Measurements from ENCODE around the gene MDP1. TPM values are rescaled to one million over a fixed set of nuclear protein-coding genes. Genes with fewer than 3 reads are reported as not detected.

Gene MDP1
- polyA plus RNA-seq, 1 donor (not counting 4 experiments of a cell fraction or from before 2014, with no cell fraction given) = 7.3 TPM

DNA sequence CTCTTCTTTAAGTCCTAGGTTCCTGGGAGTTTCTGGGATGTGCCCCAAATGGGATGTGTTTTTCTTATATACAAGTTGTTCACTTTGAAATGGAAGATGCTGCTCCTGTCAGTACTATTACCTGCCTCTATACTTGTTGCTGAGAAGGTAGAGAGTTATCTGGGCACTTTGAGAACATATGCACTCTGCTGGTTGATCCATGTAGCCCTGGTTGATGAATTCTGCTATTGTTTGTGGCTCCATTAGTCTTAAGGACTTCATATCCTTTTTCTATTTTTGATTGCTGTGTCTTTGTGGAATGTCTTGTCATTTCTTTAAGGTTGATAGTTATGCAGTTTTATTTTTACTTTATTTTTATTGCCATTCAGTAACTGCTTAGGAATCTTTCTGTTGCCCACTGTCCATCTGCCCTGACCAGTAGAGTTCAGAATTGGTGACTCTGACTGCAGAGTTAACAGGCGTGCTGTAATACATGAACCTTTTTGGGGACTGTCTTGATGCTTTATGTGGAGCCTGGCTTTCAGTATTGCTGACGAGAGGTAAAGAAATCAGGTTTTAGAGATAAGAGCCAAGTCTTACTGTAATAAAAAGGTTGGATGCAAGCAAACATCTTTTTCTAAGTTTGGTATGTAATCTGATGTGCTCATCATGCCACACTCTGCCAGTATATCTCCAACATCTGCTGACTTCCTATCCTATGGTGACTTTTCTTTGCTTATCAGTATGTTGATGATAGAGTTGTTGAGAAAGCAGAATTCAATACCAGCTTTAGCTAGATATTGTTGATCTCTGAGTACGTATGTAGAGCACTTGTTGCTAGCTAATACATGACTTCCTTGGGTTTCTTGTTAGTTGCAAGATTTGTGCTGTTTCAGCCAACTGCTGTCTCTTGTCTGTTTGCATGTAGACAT is 18.5 kb upstream of the MDP1 start:
- H3K9me1 ChIP-seq (ENCODE audit: control insufficient read depth, extremely low read depth, insufficient read depth, low read length) = no peaks in the 10 kb centered on the region
- H3K4me1 ChIP-seq (ENCODE audit: control insufficient read depth, extremely low read depth, insufficient read depth, low read length) = peaks cover 45% of the 10 kb centered on the region
- no peak overlapping the region for H3K27ac ChIP-seq (ENCODE audit: control insufficient read depth, insufficient read depth, low read length)
- FAIRE-seq (no peak), DNase-seq (ENCODE audit: low read depth, low spot score) (no peak)
- peaks cover 48% of the 10 kb centered on the region for H3K79me2 ChIP-seq (ENCODE audit: control insufficient read depth, insufficient read depth, low read length)
- H3K36me3 ChIP-seq (ENCODE audit: control insufficient read depth in 2 of 2, extremely low read depth in 1 of 2, insufficient read depth in 2 of 2, low read length in 2 of 2) = peaks cover 15 to 43% of the 10 kb centered on the region in 2 experiments
- H2AFZ ChIP-seq (ENCODE audit: control insufficient read depth, low read length) = no peak overlapping the region
- no peak overlapping the region for H3K4me3 ChIP-seq (ENCODE audit: control insufficient read depth in 2 of 3, extremely low read depth in 1 of 3, insufficient read depth in 2 of 3, low read depth in 1 of 3, low read length in 3 of 3)
- TF ChIP-seq, protein P1, sequence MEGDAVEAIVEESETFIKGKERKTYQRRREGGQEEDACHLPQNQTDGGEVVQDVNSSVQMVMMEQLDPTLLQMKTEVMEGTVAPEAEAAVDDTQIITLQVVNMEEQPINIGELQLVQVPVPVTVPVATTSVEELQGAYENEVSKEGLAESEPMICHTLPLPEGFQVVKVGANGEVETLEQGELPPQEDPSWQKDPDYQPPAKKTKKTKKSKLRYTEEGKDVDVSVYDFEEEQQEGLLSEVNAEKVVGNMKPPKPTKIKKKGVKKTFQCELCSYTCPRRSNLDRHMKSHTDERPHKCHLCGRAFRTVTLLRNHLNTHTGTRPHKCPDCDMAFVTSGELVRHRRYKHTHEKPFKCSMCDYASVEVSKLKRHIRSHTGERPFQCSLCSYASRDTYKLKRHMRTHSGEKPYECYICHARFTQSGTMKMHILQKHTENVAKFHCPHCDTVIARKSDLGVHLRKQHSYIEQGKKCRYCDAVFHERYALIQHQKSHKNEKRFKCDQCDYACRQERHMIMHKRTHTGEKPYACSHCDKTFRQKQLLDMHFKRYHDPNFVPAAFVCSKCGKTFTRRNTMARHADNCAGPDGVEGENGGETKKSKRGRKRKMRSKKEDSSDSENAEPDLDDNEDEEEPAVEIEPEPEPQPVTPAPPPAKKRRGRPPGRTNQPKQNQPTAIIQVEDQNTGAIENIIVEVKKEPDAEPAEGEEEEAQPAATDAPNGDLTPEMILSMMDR (optimal IDR thresholded peaks at IDR 0.05 in 1 of 3, IDR thresholded peaks at IDR 0.05 in 1 of 3, conservative IDR thresholded peaks at IDR 0.05 in 1 of 3; ENCODE audit: extremely low read depth in 1 of 3, insufficient read depth in 2 of 3, low read length in 3 of 3) = no peak
- no peak for TF ChIP-seq EZH2 (IDR thresholded peaks at IDR 0.05; ENCODE audit: low read length)
- dilution Hi-C loops (cut with MboI; ENCODE audit: extremely low pct_ligation_motif_present, low sequenced_read_pairs) = no loop called here
- no peak overlapping the region for H3K9ac ChIP-seq (ENCODE audit: control insufficient read depth, extremely low read depth, insufficient read depth, low read length)
- no peaks in the 10 kb centered on the region for H4K20me1 ChIP-seq (ENCODE audit: control insufficient read depth, extremely low read depth, insufficient read depth, low read length)
- H3K9me3 ChIP-seq (ENCODE audit: control insufficient read depth, low read depth, low read length) = no peaks in the 10 kb centered on the region
- H3K27me3 ChIP-seq (ENCODE audit: control insufficient read depth, extremely low read depth, insufficient read depth, low read length) = no peaks in the 10 kb centered on the region
- peak overlapping the region; percentile 98 for H3K4me2 ChIP-seq (ENCODE audit: control insufficient read depth, extremely low read depth, insufficient read depth, low read depth, low read length)

DNA sequence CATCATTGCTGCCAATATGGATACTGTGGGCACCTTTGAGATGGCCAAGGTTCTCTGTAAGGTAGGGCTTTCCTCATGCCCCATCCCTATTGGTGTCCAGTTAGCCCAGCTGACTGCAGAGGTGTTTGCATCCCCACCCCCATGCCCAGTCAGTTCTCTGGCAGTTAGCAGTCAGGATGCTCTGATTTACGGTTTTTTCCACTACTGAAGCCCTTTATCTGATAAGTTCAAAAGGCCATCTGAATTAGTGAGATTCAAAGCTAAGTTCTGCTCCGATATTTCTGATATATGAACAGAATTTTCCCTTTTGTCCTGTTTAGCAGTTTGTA is 17.6 kb upstream of the MDP1 start:
- Histone ChIP-seq H2AFZ (ENCODE audit: control insufficient read depth, low read length) (no peak overlapping the region), H3K4me2 (ENCODE audit: control insufficient read depth, extremely low read depth, insufficient read depth, low read depth, low read length) (peak overlapping the region; percentile 98), H3K36me3 (ENCODE audit: control insufficient read depth in 2 of 2, extremely low read depth in 1 of 2, insufficient read depth in 2 of 2, low read length in 2 of 2) (peaks cover 15 to 39% of the 10 kb centered on the region in 2 experiments), H3K4me1 (ENCODE audit: control insufficient read depth, extremely low read depth, insufficient read depth, low read length) (peaks cover 37% of the 10 kb centered on the region), H3K9me3 (ENCODE audit: control insufficient read depth, low read depth, low read length) (no peaks in the 10 kb centered on the region), H3K4me3 (ENCODE audit: control insufficient read depth in 2 of 3, extremely low read depth in 1 of 3, insufficient read depth in 2 of 3, low read depth in 1 of 3, low read length in 3 of 3) (peak overlapping the region; percentile 70 to 83 (median 82)), H3K9ac (ENCODE audit: control insufficient read depth, extremely low read depth, insufficient read depth, low read length) (peak overlapping the region; percentile 94), H3K79me2 (ENCODE audit: control insufficient read depth, insufficient read depth, low read length) (peaks cover 56% of the 10 kb centered on the region), H3K9me1 (ENCODE audit: control insufficient read depth, extremely low read depth, insufficient read depth, low read length) (no peaks in the 10 kb centered on the region), H4K20me1 (ENCODE audit: control insufficient read depth, extremely low read depth, insufficient read depth, low read length) (no peaks in the 10 kb centered on the region), H3K27me3 (ENCODE audit: control insufficient read depth, extremely low read depth, insufficient read depth, low read length) (no peaks in the 10 kb centered on the region), H3K27ac (ENCODE audit: control insufficient read depth, insufficient read depth, low read length) (peak overlapping the region; percentile 97)
- TF ChIP-seq, protein P1 (optimal IDR thresholded peaks at IDR 0.05 in 1 of 3, IDR thresholded peaks at IDR 0.05 in 1 of 3, conservative IDR thresholded peaks at IDR 0.05 in 1 of 3; ENCODE audit: extremely low read depth in 1 of 3, insufficient read depth in 2 of 3, low read length in 3 of 3) = no peak
- no peak for TF ChIP-seq EZH2 (IDR thresholded peaks at IDR 0.05; ENCODE audit: low read length)
- FAIRE-seq (no peak), DNase-seq (ENCODE audit: low read depth, low spot score) (no peak)
- dilution Hi-C loops (cut with MboI; ENCODE audit: extremely low pct_ligation_motif_present, low sequenced_read_pairs) = no loop called here
